ENCODE data around the gene BUB1B. TPM values are rescaled to one million over a fixed set of nuclear protein-coding genes. Genes with fewer than 3 reads are reported as not detected.
"Not testable (repeated sequence)": the region's sequence is repeated elsewhere in the genome, so short reads cannot be mapped to it uniquely, and the experiment has no call there.

The BUB1B gene
- total RNA-seq, 3 donors from 2014 or later (not counting 1 experiment from before 2014, with no cell fraction given): 0.75 to 2.4 (median 1.9) TPM

DNA sequence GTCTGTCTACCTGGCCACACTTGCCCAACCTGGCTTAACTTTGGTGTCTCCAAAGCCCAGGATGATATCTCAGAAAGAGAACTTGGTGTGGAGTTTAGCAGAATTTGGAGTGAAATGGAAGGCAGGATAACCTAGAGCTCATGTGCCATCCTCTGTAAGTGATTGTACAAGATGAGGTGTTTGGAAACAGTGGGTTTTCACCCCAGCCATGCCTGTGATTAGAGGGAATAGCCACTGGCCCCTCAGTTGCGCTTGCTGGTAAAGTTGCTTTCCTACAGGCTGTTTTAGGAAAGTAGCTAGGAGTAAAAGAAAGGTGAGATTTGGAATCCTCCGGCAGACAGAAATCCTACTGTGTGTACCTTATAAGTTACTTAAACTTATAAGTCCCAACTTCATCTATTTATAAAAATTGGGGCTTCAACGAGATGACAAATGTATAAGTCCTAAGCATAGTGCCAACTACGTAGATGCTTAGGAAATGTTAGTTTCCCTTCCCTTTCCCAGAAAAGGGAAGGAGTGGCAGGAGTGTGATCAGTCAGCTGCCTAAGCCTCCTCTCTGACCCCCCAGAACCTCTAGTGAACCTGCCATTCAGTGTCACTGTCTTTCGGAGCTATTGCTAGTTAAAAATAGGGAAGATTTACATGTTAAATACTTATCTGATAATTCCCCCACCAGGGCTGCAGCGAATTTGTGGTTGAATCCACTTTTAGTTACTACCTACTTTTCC, 38.8 kb upstream of the BUB1B start:
- no peaks in the 10 kb centered on the region for H3K4me1 ChIP-seq (ENCODE audit: control insufficient read depth, insufficient read depth, low read length)
- intact Hi-C loops (cut with micrococcal nuclease): no loop called here
- no peak for ATAC-seq

DNA sequence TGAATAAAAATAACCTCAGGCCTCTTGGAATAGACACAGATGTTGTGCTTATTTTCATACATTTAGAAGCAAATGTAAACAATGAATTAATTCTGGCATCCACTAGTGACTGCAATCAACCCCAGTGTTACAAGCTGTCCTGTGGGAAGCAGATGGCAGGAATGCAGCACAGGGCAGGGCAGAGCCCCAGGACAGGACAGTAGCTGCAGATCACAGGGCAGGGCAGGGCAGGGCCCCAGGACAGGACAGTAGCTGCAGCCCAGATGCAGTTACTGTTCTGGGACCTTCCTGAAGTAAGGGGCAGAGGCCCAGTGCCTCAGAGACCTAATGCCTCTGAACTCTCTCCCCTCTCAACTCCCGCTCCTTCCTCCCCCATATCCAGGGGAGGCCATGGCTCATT, 37.9 kb upstream of the BUB1B start:
- H3K27me3 ChIP-seq (ENCODE audit: control insufficient read depth, insufficient read depth, low read length); H3K4me1 Mint-ChIP-seq; H3K9me3 ChIP-seq (ENCODE audit: control insufficient read depth, insufficient read depth, low read length); ATAC-seq; H3K27ac Mint-ChIP-seq; H3K9me3 Mint-ChIP-seq; H3K27ac ChIP-seq (ENCODE audit: low read length); intact Hi-C loops (cut with micrococcal nuclease); H3K36me3 ChIP-seq (ENCODE audit: control insufficient read depth, insufficient read depth, low read length); H3K4me1 ChIP-seq (ENCODE audit: control insufficient read depth, insufficient read depth, low read length); H3K27me3 Mint-ChIP-seq (ENCODE audit: low read depth in 2 of 2); H3K4me3 Mint-ChIP-seq; DNase-seq; H3K4me3 ChIP-seq (ENCODE audit: low read length); H3K36me3 Mint-ChIP-seq: not testable (repeated sequence)
- WGBS (ENCODE audit: insufficient coverage): 100% methylated on average over 1 of the region's 1 CpG

More for the DNA sequence above, 38.8 kb upstream of the BUB1B start:
- 80% methylated on average over 2 of the region's 6 CpGs for WGBS (ENCODE audit: insufficient coverage)
- Histone ChIP-seq H3K27me3 (ENCODE audit: control insufficient read depth, insufficient read depth, low read length) (no peaks in the 10 kb centered on the region), H3K36me3 (ENCODE audit: control insufficient read depth, insufficient read depth, low read length) (no peaks in the 10 kb centered on the region), H3K9me3 (ENCODE audit: control insufficient read depth, insufficient read depth, low read length) (no peaks in the 10 kb centered on the region), H3K27ac (ENCODE audit: low read length) (no peak overlapping the region), H3K4me3 (ENCODE audit: low read length) (no peak overlapping the region)
- no peaks in the 10 kb centered on the region for H3K9me3 Mint-ChIP-seq
- H3K27me3 Mint-ChIP-seq (ENCODE audit: low read depth in 2 of 2): peaks cover 0 to 1% of the 10 kb centered on the region in 2 donors
- H3K4me1 Mint-ChIP-seq: no peaks in the 10 kb centered on the region
- no peak for DNase-seq
- no peaks in the 10 kb centered on the region for H3K36me3 Mint-ChIP-seq
- H3K4me3 Mint-ChIP-seq: no peak overlapping the region
- TF ChIP-seq, protein P1, sequence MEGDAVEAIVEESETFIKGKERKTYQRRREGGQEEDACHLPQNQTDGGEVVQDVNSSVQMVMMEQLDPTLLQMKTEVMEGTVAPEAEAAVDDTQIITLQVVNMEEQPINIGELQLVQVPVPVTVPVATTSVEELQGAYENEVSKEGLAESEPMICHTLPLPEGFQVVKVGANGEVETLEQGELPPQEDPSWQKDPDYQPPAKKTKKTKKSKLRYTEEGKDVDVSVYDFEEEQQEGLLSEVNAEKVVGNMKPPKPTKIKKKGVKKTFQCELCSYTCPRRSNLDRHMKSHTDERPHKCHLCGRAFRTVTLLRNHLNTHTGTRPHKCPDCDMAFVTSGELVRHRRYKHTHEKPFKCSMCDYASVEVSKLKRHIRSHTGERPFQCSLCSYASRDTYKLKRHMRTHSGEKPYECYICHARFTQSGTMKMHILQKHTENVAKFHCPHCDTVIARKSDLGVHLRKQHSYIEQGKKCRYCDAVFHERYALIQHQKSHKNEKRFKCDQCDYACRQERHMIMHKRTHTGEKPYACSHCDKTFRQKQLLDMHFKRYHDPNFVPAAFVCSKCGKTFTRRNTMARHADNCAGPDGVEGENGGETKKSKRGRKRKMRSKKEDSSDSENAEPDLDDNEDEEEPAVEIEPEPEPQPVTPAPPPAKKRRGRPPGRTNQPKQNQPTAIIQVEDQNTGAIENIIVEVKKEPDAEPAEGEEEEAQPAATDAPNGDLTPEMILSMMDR (IDR thresholded peaks at IDR 0.05): no peak
- no peak overlapping the region for H3K27ac Mint-ChIP-seq

DNA sequence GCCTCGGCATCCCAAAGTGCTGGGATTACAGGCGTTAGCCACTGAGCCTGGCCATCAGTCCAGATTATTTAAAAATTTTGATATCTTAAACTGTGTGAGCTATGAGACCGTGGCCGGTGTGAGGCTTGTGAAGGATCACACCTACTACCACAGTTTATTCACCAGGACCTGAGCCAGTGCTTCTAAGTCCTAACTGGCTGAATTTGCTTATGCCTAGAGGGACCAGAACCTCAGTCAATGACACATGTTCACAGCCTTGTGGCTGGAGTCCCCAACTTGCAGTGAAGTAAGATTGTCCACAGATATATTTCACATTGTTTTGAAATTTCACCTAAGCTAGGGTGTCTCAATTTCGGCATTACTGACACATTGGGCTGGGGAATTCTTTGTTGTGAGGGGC, 37.0 kb upstream of the BUB1B start:
- H3K4me3 Mint-ChIP-seq; H3K4me1 Mint-ChIP-seq; H3K27ac ChIP-seq (ENCODE audit: low read length); H3K9me3 ChIP-seq (ENCODE audit: control insufficient read depth, insufficient read depth, low read length); H3K9me3 Mint-ChIP-seq; H3K27ac Mint-ChIP-seq; H3K27me3 ChIP-seq (ENCODE audit: control insufficient read depth, insufficient read depth, low read length); H3K36me3 ChIP-seq (ENCODE audit: control insufficient read depth, insufficient read depth, low read length); intact Hi-C loops (cut with micrococcal nuclease); H3K4me3 ChIP-seq (ENCODE audit: low read length); H3K4me1 ChIP-seq (ENCODE audit: control insufficient read depth, insufficient read depth, low read length); DNase-seq; H3K36me3 Mint-ChIP-seq: not testable (repeated sequence)
- H3K27me3 Mint-ChIP-seq (ENCODE audit: low read depth in 2 of 2): peaks cover 0 to 10% of the 10 kb centered on the region in 2 donors
- ATAC-seq: peak; percentile 28 to 67 (median 48)
- 96% methylated on average over 2 of the region's 5 CpGs for WGBS (ENCODE audit: insufficient coverage)

DNA sequence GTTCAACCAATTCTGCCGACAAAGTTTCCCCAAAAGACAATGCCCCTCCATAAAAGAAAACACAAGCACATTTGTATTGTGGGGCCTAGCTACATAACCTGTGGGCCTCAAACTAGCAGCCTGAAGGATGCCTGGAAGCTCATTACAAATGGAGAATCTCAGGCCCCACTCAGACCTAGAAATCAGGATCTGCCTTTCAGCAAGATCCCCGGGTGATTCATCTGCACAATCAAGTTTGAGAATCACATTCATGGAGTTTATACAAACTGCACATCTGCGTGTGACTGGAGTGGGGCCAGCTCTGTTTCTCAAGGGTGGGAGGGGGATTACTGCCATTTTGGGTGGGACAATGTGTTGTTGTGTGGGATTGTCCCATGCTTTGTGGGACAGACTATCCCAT, 36.5 kb upstream of the BUB1B start:
- peak in 2 of 3 donors; percentile 8 to 21 for ATAC-seq
- H3K27ac ChIP-seq (ENCODE audit: low read length); H3K4me1 Mint-ChIP-seq; H3K36me3 ChIP-seq (ENCODE audit: control insufficient read depth, insufficient read depth, low read length); H3K27me3 ChIP-seq (ENCODE audit: control insufficient read depth, insufficient read depth, low read length); intact Hi-C loops (cut with micrococcal nuclease); H3K4me3 ChIP-seq (ENCODE audit: low read length); DNase-seq; H3K4me3 Mint-ChIP-seq; H3K36me3 Mint-ChIP-seq; H3K4me1 ChIP-seq (ENCODE audit: control insufficient read depth, insufficient read depth, low read length); H3K27ac Mint-ChIP-seq; H3K9me3 ChIP-seq (ENCODE audit: control insufficient read depth, insufficient read depth, low read length); H3K9me3 Mint-ChIP-seq: not testable (repeated sequence)
- WGBS (ENCODE audit: insufficient coverage): 91% methylated on average over 3 of the region's 3 CpGs
- H3K27me3 Mint-ChIP-seq (ENCODE audit: low read depth in 2 of 2): peaks cover 0 to 15% of the 10 kb centered on the region in 2 donors

DNA sequence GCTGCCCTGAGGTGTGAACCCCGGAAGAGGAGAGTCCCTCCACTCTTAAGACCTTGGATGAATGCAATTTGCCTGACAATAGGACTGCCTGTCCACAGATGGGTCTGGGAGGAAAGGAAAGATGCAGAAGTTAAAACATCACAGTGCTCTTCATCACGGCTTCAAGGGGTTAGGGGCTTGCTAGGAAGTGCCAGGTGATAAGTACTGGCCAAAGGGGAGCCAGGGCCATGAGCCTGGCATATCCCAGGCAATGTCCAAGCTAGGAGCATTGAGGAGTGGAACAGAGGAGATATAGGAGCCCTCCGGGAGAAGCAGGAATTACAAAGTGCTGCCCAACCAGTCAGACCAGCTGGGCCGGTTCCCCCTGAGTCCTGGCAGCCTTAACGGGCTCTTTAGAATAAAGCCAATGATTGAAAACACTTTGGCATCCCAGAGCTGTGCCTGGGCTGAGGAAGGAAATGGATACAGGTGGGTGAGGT, 36.0 kb upstream of the BUB1B start:
- ATAC-seq; DNase-seq; H3K36me3 ChIP-seq (ENCODE audit: control insufficient read depth, insufficient read depth, low read length); H3K4me3 ChIP-seq (ENCODE audit: low read length); H3K4me1 ChIP-seq (ENCODE audit: control insufficient read depth, insufficient read depth, low read length); H3K4me3 Mint-ChIP-seq; H3K27me3 ChIP-seq (ENCODE audit: control insufficient read depth, insufficient read depth, low read length); H3K36me3 Mint-ChIP-seq; H3K4me1 Mint-ChIP-seq; H3K9me3 Mint-ChIP-seq; H3K27ac ChIP-seq (ENCODE audit: low read length); H3K9me3 ChIP-seq (ENCODE audit: control insufficient read depth, insufficient read depth, low read length); intact Hi-C loops (cut with micrococcal nuclease); H3K27ac Mint-ChIP-seq: not testable (repeated sequence)
- WGBS (ENCODE audit: insufficient coverage): 89% methylated on average over 3 of the region's 5 CpGs
- H3K27me3 Mint-ChIP-seq (ENCODE audit: low read depth in 2 of 2): peaks cover 0 to 15% of the 10 kb centered on the region in 2 donors

Measured in natural killer cell (primary cell).